Measurements from ENCODE around the gene TXN2. TPM values are rescaled to one million over a fixed set of nuclear protein-coding genes. Genes with fewer than 3 reads are reported as not detected.

Gene TXN2
- total RNA-seq, 1 experiment from 2014 or later: 58.6 TPM

GRCh38 chr22:36528795-36529751, 47.6 kb upstream of the TXN2 start, which contains the start of gene EIF3D:
Gene EIF3D (minus strand): TSS chr22:36529166. CDS start chr22:36526121, 3,045 bp downstream.
- Histone ChIP-seq H3T11ph (ENCODE audit: low read length) (no peak within 1 kb of the TSS), H3K9me3 (ENCODE audit: control insufficient read depth, low read depth, low read length) (no peaks in the 10 kb centered on the region), H2BK5ac (ENCODE audit: insufficient read length, low read length) (no peak within 1 kb of the TSS), H3K27me3 (ENCODE audit: insufficient read depth, low read length) (no peaks in the 10 kb centered on the region), H2AK5ac (ENCODE audit: insufficient read length, low read length) (no peak within 1 kb of the TSS), H2BK120ac (ENCODE audit: low read depth, low read length, poor library complexity, severe bottlenecking) (peak within 1 kb of the TSS; percentile 10), H3K4ac (ENCODE audit: low read depth, low read length) (no peak within 1 kb of the TSS; the same call in 1 of the 2 replicates), H2BK15ac (ENCODE audit: low read depth, low read length) (peak within 1 kb of the TSS; percentile 68; the same call in 1 of the 2 replicates), H3K79me1 (ENCODE audit: insufficient read depth, low read depth, low read length, poor library complexity, severe bottlenecking) (peaks cover 8% of the 10 kb centered on the region), H3K4me1 (ENCODE audit: insufficient read depth, low read length) (no peaks in the 10 kb centered on the region), H4K5ac (ENCODE audit: insufficient read length, low read depth, low read length) (peak within 1 kb of the TSS; percentile 0), H2AFZ (ENCODE audit: low read length) (no peak within 1 kb of the TSS), H4K91ac (ENCODE audit: insufficient read length, low read depth, low read length) (peak within 1 kb of the TSS; percentile 76), H3K23me2 (ENCODE audit: insufficient read length, low read depth, low read length, poor library complexity, severe bottlenecking) (peaks cover 12% of the 10 kb centered on the region), H3K27ac (ENCODE audit: insufficient read length, low read depth, low read length) (peak within 1 kb of the TSS; percentile 80), H3K14ac (ENCODE audit: insufficient read depth, low read length) (peak within 1 kb of the TSS; percentile 89; the same call in 1 of the 2 replicates), H4K8ac (replicated peaks; ENCODE audit: insufficient read length, low read depth, low read length) (no peak within 1 kb of the TSS), H3K23ac (ENCODE audit: insufficient read length, low read depth, low read length) (no peak within 1 kb of the TSS), H3K18ac (ENCODE audit: insufficient read length, low read depth, low read length) (peak within 1 kb of the TSS; percentile 77), H3K79me2 (ENCODE audit: insufficient read depth, low read length) (peaks cover 10% of the 10 kb centered on the region; the same call in 1 of the 2 replicates), H4K20me1 (ENCODE audit: control insufficient read depth, insufficient read depth, insufficient read length) (no peaks in the 10 kb centered on the region), H2BK20ac (ENCODE audit: low read depth, low read length, poor library complexity, severe bottlenecking) (no peak within 1 kb of the TSS), H3K4me2 (ENCODE audit: insufficient read depth, insufficient read length, low read length) (peak within 1 kb of the TSS; percentile 83), H3K9ac (ENCODE audit: extremely low read depth, insufficient read length, low read length) (peak within 1 kb of the TSS; percentile 96), H2BK12ac (ENCODE audit: insufficient read length, low read depth, low read length) (no peak within 1 kb of the TSS), H3K56ac (ENCODE audit: insufficient read length, low read depth, low read length) (no peak within 1 kb of the TSS)
- Mint-ChIP-seq H3K27ac (peak within 1 kb of the TSS; percentile 98 to 100 (median 99)), H3K27me3 (ENCODE audit: low read depth) (no peaks in the 10 kb centered on the region; the same call in 1 of the 2 replicates), H3K9me3 (peaks cover 8 to 9% of the 10 kb centered on the region in 2 experiments), H3K4me1 (peaks cover 8 to 12% of the 10 kb centered on the region in 2 experiments), H3K4me3 (peak within 1 kb of the TSS; percentile 89 to 97), H3K36me3 (ENCODE audit: insufficient read depth in 1 of 3, low read depth in 3 of 3) (peaks cover 24 to 33% (median 32%) of the 10 kb centered on the region in 3 experiments)
- DNase-seq: peak; percentile 99
- WGBS (ENCODE audit: extremely low coverage, insufficient read length, low lambda C conversion rate): no CpG with 5 or more reads among the region's 82 CpGs
- no peak for TF ChIP-seq CTCF (conservative IDR thresholded peaks at IDR 0.05)
